ENCODE results near the gene CASKIN2. TPM values are rescaled to one million over a fixed set of nuclear protein-coding genes. Genes with fewer than 3 reads are reported as not detected.

CASKIN2 gene
- total and polyA plus RNA-seq, 2 of the 4 experiments (the other 2 are of a cell fraction): 2.9 to 6.9 TPM

DNA sequence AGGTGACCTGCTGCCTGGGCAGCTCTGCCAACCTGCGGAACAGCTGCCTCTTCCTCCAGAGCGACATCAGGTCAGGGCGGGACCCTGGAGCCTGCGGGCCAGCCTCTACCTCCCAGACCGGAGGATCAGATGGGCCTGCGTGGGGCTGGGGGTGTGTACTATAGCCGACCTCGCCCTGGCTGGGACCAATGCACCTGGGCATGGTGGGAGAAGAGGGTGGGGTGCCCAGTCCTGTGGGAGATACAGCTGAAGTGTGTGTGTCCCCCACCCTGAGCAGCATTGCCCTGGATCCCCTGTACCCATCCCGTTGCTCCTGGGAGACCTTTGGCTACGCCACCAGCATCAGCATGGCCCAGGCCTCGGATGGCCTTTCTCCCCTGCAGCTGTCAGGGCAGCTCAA, 19.3 kb downstream of the CASKIN2 start:
- Histone ChIP-seq H4K20me1 (ENCODE audit: insufficient read depth, low read length) (no peaks in the 10 kb centered on the region), H4K91ac (ENCODE audit: insufficient read depth, low read depth, low read length) (no peak overlapping the region), H3K9me1 (ENCODE audit: insufficient read depth, low read length) (no peaks in the 10 kb centered on the region), H2BK120ac (ENCODE audit: low read depth, low read length) (no peak overlapping the region), H3K18ac (ENCODE audit: low read depth, low read length) (no peak overlapping the region), H2AK5ac (ENCODE audit: low read depth, low read length) (no peak overlapping the region), H4K5ac (ENCODE audit: low read depth, low read length) (no peak overlapping the region), H3K23ac (ENCODE audit: low read depth, low read length) (no peak overlapping the region), H3K4me2 (ENCODE audit: low read depth, low read length) (no peak overlapping the region), H3K9ac (ENCODE audit: low read depth, low read length) (no peak overlapping the region), H2AK9ac (replicated peaks; ENCODE audit: low read depth, low read length, poor library complexity) (no peak overlapping the region), H2AFZ (replicated peaks; ENCODE audit: low read length, poor library complexity) (peak overlapping the region; percentile 6), H3K4me3 (ENCODE audit: insufficient read depth, low read depth, low read length) (no peak overlapping the region), H3K56ac (ENCODE audit: extremely low read depth, insufficient read depth, low read length) (no peak overlapping the region), H2BK15ac (ENCODE audit: low read depth, low read length) (no peak overlapping the region), H2BK5ac (ENCODE audit: low read depth, low read length, poor library complexity, severe bottlenecking) (no peak overlapping the region), H3K4ac (ENCODE audit: low read depth, low read length) (no peak overlapping the region), H4K8ac (ENCODE audit: low read depth in 2 of 2, low read length in 2 of 2) (no peak overlapping the region), H3K27me3 (ENCODE audit: control insufficient read depth, insufficient read depth, low read length) (no peaks in the 10 kb centered on the region), H3K4me1 (ENCODE audit: control insufficient read depth, insufficient read depth, low read length) (no peaks in the 10 kb centered on the region), H2BK20ac (ENCODE audit: low read depth, low read length) (no peak overlapping the region), H3K14ac (replicated peaks; ENCODE audit: low read depth, low read length) (no peak overlapping the region), H3K27ac (ENCODE audit: insufficient read depth, low read length) (no peak overlapping the region), H3K9me3 (ENCODE audit: control insufficient read depth, insufficient read depth, low read length) (no peaks in the 10 kb centered on the region), H3K36me3 (ENCODE audit: control insufficient read depth, insufficient read depth, low read length) (peaks cover 70% of the 10 kb centered on the region), H3K79me1 (ENCODE audit: low read depth in 1 of 2, low read length in 2 of 2) (no peaks in the 10 kb centered on the region; a peak in 1 of 4 replicates)
- 88% methylated on average over 3 of the region's 11 CpGs; no CpG with 5 or more reads in 1 of the 2 experiments for WGBS, 2 experiments (ENCODE audit: extremely low coverage in 2 of 2, insufficient read length in 1 of 2)
- dilution Hi-C loops (cut with HindIII; ENCODE audit: low sequenced_read_pairs, unreplicated experiment) (no loop called here), intact Hi-C loops (cut with micrococcal nuclease) (no loop called here), in situ Hi-C loops (cut with MboI; ENCODE audit: low sequenced_read_pairs) (no loop called here)
- TF ChIP-seq RCOR1 (IDR thresholded peaks at IDR 0.05; ENCODE audit: insufficient replicate concordance, low read length) (no peak), MXI1 (IDR thresholded peaks at IDR 0.05; ENCODE audit: borderline replicate concordance, low read depth, low read length) (no peak), MAZ (IDR thresholded peaks at IDR 0.05; ENCODE audit: borderline replicate concordance, low read depth, low read length) (no peak), CHD1 (IDR thresholded peaks at IDR 0.05; ENCODE audit: low read depth, low read length) (no peak), RAD21 (IDR thresholded peaks at IDR 0.05; ENCODE audit: low read length) (no peak), CEBPB (IDR thresholded peaks at IDR 0.05; ENCODE audit: low read depth, low read length) (no peak), NFE2L2 (IDR thresholded peaks at IDR 0.05; ENCODE audit: low read depth, low read length) (no peak), BHLHE40 (IDR thresholded peaks at IDR 0.05; ENCODE audit: low read depth, low read length) (no peak), CTCF (conservative IDR thresholded peaks at IDR 0.05; ENCODE audit: low read depth, low read length) (no peak), RFX5 (IDR thresholded peaks at IDR 0.05; ENCODE audit: low read depth, low read length) (no peak), MAFK (IDR thresholded peaks at IDR 0.05; ENCODE audit: low read depth, low read length) (no peak), SMC3 (IDR thresholded peaks at IDR 0.05; ENCODE audit: low read depth, low read length) (no peak), POLR2A (IDR thresholded peaks at IDR 0.05; ENCODE audit: low read depth, low read length) (no peak), USF2 (IDR thresholded peaks at IDR 0.05; ENCODE audit: low read depth, low read length) (no peak), FOS (IDR thresholded peaks at IDR 0.05; ENCODE audit: low read depth, low read length) (no peak)
- TF ChIP-seq, protein P1, sequence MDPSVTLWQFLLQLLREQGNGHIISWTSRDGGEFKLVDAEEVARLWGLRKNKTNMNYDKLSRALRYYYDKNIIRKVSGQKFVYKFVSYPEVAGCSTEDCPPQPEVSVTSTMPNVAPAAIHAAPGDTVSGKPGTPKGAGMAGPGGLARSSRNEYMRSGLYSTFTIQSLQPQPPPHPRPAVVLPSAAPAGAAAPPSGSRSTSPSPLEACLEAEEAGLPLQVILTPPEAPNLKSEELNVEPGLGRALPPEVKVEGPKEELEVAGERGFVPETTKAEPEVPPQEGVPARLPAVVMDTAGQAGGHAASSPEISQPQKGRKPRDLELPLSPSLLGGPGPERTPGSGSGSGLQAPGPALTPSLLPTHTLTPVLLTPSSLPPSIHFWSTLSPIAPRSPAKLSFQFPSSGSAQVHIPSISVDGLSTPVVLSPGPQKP (IDR thresholded peaks at IDR 0.05; ENCODE audit: borderline replicate concordance, low read depth, low read length): no peak
- CTCF ChIA-PET: no interaction called here
- POLR2A ChIA-PET (ENCODE audit: unreplicated experiment): no interaction called here
- no TSS peak for BruUV-seq (replicated peaks)
- ATAC-seq (ENCODE audit: low read depth) (no peak), DNase-seq (no peak)

All from IMR-90 (cell line).